ENCODE data around the gene ADH1C. TPM values are rescaled to one million over a fixed set of nuclear protein-coding genes. Genes with fewer than 3 reads are reported as not detected.

ADH1C gene
- total RNA-seq, 2 experiments from 2014 or later, result not detected

GRCh38 chr4:99366491-99366890 lies 13.9 kb upstream of the ADH1C start:
- Histone ChIP-seq H3K27ac (ENCODE audit: low read depth in 1 of 2, low read length in 2 of 2) (no peak overlapping the region), H3K27me3 (ENCODE audit: control insufficient read depth in 1 of 2, insufficient read depth in 2 of 2, low read length in 2 of 2) (no peaks in the 10 kb centered on the region), H3K4me3 (ENCODE audit: low read length) (no peak overlapping the region), H3K9me3 (ENCODE audit: control insufficient read depth in 1 of 2, insufficient read depth in 1 of 2, low read length in 2 of 2) (no peaks in the 10 kb centered on the region), H3K4me1 (ENCODE audit: insufficient read depth, low read length) (no peaks in the 10 kb centered on the region), H3K36me3 (ENCODE audit: insufficient read depth, low read length) (no peaks in the 10 kb centered on the region)
- intact Hi-C loops (cut with DNase I, micrococcal nuclease), result no loop called here
- no peaks in the 10 kb centered on the region for H3K36me3 Mint-ChIP-seq (ENCODE audit: low read depth)
- ChIA-PET CTCF (no interaction called here), POLR2A (no interaction called here)
- H3K27me3 Mint-ChIP-seq, result peaks cover 34% of the 10 kb centered on the region
- H3K4me3 Mint-ChIP-seq, result no peak overlapping the region
- H3K9me3 Mint-ChIP-seq, result peaks cover 2% of the 10 kb centered on the region
- no peak for ATAC-seq (ENCODE audit: poor library complexity)
- DNase-seq, result no peak
- H3K27ac Mint-ChIP-seq, result no peak overlapping the region
- no peak for TF ChIP-seq CTCF (IDR thresholded peaks at IDR 0.05)
- no peaks in the 10 kb centered on the region for H3K4me1 Mint-ChIP-seq (ENCODE audit: low read depth)

GRCh38 chr4:99362768-99363167 lies 10.2 kb upstream of the ADH1C start:
- H3K4me3 Mint-ChIP-seq, result no peak overlapping the region
- CTCF ChIA-PET, result no interaction called here

GRCh38 chr4:99361899-99362275 lies 9.3 kb upstream of the ADH1C start:
- DNase-seq (no peak), ATAC-seq (ENCODE audit: poor library complexity) (no peak)
- Histone ChIP-seq H3K27ac (ENCODE audit: low read depth in 1 of 2, low read length in 2 of 2) (no peak overlapping the region), H3K36me3 (ENCODE audit: insufficient read depth, low read length) (no peaks in the 10 kb centered on the region), H3K4me3 (ENCODE audit: low read length) (no peak overlapping the region), H3K27me3 (ENCODE audit: control insufficient read depth in 1 of 2, insufficient read depth in 2 of 2, low read length in 2 of 2) (no peaks in the 10 kb centered on the region), H3K4me1 (ENCODE audit: insufficient read depth, low read length) (no peaks in the 10 kb centered on the region), H3K9me3 (ENCODE audit: control insufficient read depth in 1 of 2, insufficient read depth in 1 of 2, low read length in 2 of 2) (peaks cover 0 to 8% of the 10 kb centered on the region in 2 experiments)
- intact Hi-C loops (cut with DNase I, micrococcal nuclease), result no loop called here
- Mint-ChIP-seq H3K4me3 (no peak overlapping the region), H3K4me1 (ENCODE audit: low read depth) (no peaks in the 10 kb centered on the region), H3K36me3 (ENCODE audit: low read depth) (no peaks in the 10 kb centered on the region), H3K27ac (no peak overlapping the region), H3K9me3 (peaks cover 2% of the 10 kb centered on the region), H3K27me3 (peaks cover 13% of the 10 kb centered on the region)
- TF ChIP-seq CTCF (IDR thresholded peaks at IDR 0.05), result no peak
- ChIA-PET CTCF (no interaction called here), POLR2A (no interaction called here)

More at GRCh38 chr4:99362768-99363167, 10.2 kb upstream of the ADH1C start:
- POLR2A ChIA-PET, result no interaction called here
- Mint-ChIP-seq H3K9me3 (peaks cover 2% of the 10 kb centered on the region), H3K36me3 (ENCODE audit: low read depth) (no peaks in the 10 kb centered on the region), H3K4me1 (ENCODE audit: low read depth) (no peaks in the 10 kb centered on the region), H3K27ac (no peak overlapping the region), H3K27me3 (peaks cover 22% of the 10 kb centered on the region)
- no peaks in the 10 kb centered on the region for H3K36me3 ChIP-seq (ENCODE audit: insufficient read depth, low read length)
- no peak for ATAC-seq (ENCODE audit: poor library complexity)
- H3K27ac ChIP-seq (ENCODE audit: low read depth in 1 of 2, low read length in 2 of 2), result no peak overlapping the region
- TF ChIP-seq CTCF (IDR thresholded peaks at IDR 0.05), result no peak
- no peak overlapping the region for H3K4me3 ChIP-seq (ENCODE audit: low read length)
- no peak for DNase-seq
- peaks cover 0 to 8% of the 10 kb centered on the region in 2 experiments for H3K9me3 ChIP-seq (ENCODE audit: control insufficient read depth in 1 of 2, insufficient read depth in 1 of 2, low read length in 2 of 2)
- H3K27me3 ChIP-seq (ENCODE audit: control insufficient read depth in 1 of 2, insufficient read depth in 2 of 2, low read length in 2 of 2), result no peaks in the 10 kb centered on the region
- no peaks in the 10 kb centered on the region for H3K4me1 ChIP-seq (ENCODE audit: insufficient read depth, low read length)
- intact Hi-C loops (cut with DNase I, micrococcal nuclease), result no loop called here

All from CD4-positive, alpha-beta T cell (primary cell).